RKO (cell line): Measurements from ENCODE around the gene MORC3.

ENCODE experiments used
- DNase-seq: peaks from one replicate; pipeline ENCODE4 v3.0.0-alpha.2; 2016; ENCODE audit warnings: low spot score

Gene MORC3

DNA sequence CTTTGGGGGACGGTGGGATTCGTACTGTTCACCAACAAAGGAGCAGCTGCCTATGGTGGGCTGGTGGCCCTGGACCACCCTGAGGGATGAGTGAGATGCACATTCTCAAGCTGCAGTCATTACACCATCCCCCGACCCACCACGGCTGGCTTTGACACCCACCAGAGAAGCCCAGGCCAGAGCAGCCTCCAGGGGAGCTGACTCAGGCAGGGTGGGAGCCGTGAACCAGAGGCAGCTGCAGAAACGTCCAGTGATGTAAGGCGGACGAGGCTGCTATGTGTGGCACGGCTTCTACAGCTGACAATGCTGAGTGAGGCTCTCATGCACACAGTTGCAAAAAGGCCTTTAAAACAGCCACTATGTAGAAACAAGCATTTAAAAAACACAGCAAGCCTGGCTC is 105.3 kb downstream of the MORC3 start:
- no peak for DNase-seq
